H1 (cell line): Measurements from ENCODE around the gene EGFR. TPM values are rescaled to one million over a fixed set of nuclear protein-coding genes. Genes with fewer than 3 reads are reported as not detected.

ENCODE experiments used
- CTCF ChIA-PET: fragments of 300-600 bp; sonication (Branson Sonifier 250); formaldehyde crosslinking; loops from one replicate; lab custom pipeline; 2021; ENCODE audit not compliant: partially characterized antibody; lab: Charles Lee
- POLR2A ChIA-PET: fragments of 300-600 bp; sonication (Branson Sonifier 250); formaldehyde crosslinking; loops from one replicate; lab custom pipeline; 2021; ENCODE audit warnings: inconsistent platforms; ENCODE audit not compliant: partially characterized antibody; lab: Charles Lee
- DNase-seq, 2 experiments: peaks; one replicate each; pipeline versions ENCODE4 v3.0.0 to v3.0.0-alpha.2; 2010 to 2022; ENCODE audit warnings: low spot score in 2 of 2, low read depth in 1 of 2, mixed read lengths in 1 of 2
- FAIRE-seq: peaks from 2 replicates; lab custom pipeline; 2011; peaks lifted over from hg19 to GRCh38; lab: Jason Lieb, UNC
- H2AFZ ChIP-seq: 2 replicates; pipeline ENCODE4 v1.8.1; 2012; ENCODE audit warnings: low read length, inconsistent platforms
- H2AK5ac ChIP-seq: 2 replicates; pipeline ENCODE4 v1.6.1; 2013; ENCODE audit warnings: low read depth, low read length
- H2BK120ac ChIP-seq: replicated peaks from 2 replicates; pipeline ENCODE3; 2013; ENCODE audit warnings: low read depth, low read length, inconsistent platforms
- H2BK12ac ChIP-seq: 2 replicates; pipeline ENCODE4 v1.6.1; 2013; ENCODE audit warnings: low read depth, low read length
- H2BK15ac ChIP-seq: 2 replicates; pipeline ENCODE4 v1.6.1; 2013; ENCODE audit warnings: low read length
- H2BK20ac ChIP-seq: 2 replicates; pipeline ENCODE4 v1.6.1; 2013; ENCODE audit warnings: low read length
- H2BK5ac ChIP-seq: 2 replicates; pipeline ENCODE4 v1.6.1; 2013; ENCODE audit warnings: low read depth, low read length
- H3K14ac ChIP-seq: 2 replicates; pipeline ENCODE4 v1.6.1; 2013; ENCODE audit warnings: inconsistent platforms; ENCODE audit not compliant: insufficient read length
- H3K18ac ChIP-seq: 2 replicates; pipeline ENCODE4 v1.6.1; 2013; ENCODE audit warnings: low read length; ENCODE audit errors: extremely low read depth
- H3K23ac ChIP-seq: 2 replicates; pipeline ENCODE4 v1.6.1; 2013; ENCODE audit warnings: inconsistent platforms; ENCODE audit not compliant: insufficient read length
- H3K23me2 ChIP-seq: 2 replicates; pipeline ENCODE4 v1.6.1; 2013; ENCODE audit warnings: low read depth, low read length
- H3K27ac ChIP-seq: 2 replicates; pipeline ENCODE4 v1.6.1; 2011; ENCODE audit warnings: low read depth, low read length, inconsistent platforms
- H3K27me3 ChIP-seq, 4 experiments: replicated peaks in 1 of 4; 1 replicate in 1 of 4; 2 replicates in 3 of 4; pipeline versions ENCODE4 v1.6.1 to v1.8.1; 2011 to 2013; ENCODE audit warnings: low read length in 3 of 4, mild to moderate bottlenecking in 3 of 4, inconsistent platforms in 2 of 4, mixed read lengths in 2 of 4, moderate library complexity in 1 of 4; ENCODE audit not compliant: control insufficient read depth in 3 of 4, insufficient read depth in 3 of 4; ENCODE audit errors: extremely low read depth in 1 of 4
- H3K36me3 ChIP-seq, 4 experiments: 2 replicates each; pipeline versions ENCODE4 v1.6.1 to v1.8.1; 2011 to 2013; ENCODE audit warnings: mild to moderate bottlenecking in 4 of 4, low read length in 3 of 4, moderate library complexity in 2 of 4, control low read depth in 1 of 4, inconsistent platforms in 1 of 4; ENCODE audit not compliant: insufficient read depth in 4 of 4, control insufficient read depth in 2 of 4
- H3K4ac ChIP-seq: replicated peaks from 2 replicates; pipeline ENCODE3; 2013; ENCODE audit warnings: low read length, low read depth, mixed read lengths, inconsistent platforms; ENCODE audit not compliant: insufficient read length
- H3K4me1 ChIP-seq, 4 experiments: replicated peaks in 1 of 4; 1 replicate in 1 of 4; 2 replicates in 3 of 4; pipeline versions ENCODE4 v1.6.1 to v1.8.1; 2011 to 2013; ENCODE audit warnings: low read length in 3 of 4, inconsistent platforms in 2 of 4, mixed read lengths in 1 of 4; ENCODE audit not compliant: insufficient read depth in 4 of 4, control insufficient read depth in 3 of 4
- H3K4me2 ChIP-seq, 2 experiments: 2 replicates each; pipeline versions ENCODE4 v1.6.1 to v1.8.1; 2011 to 2013; ENCODE audit warnings: low read depth in 2 of 2, low read length in 2 of 2, control low read depth in 1 of 2, inconsistent platforms in 1 of 2, mild to moderate bottlenecking in 1 of 2; ENCODE audit not compliant: insufficient read depth in 1 of 2
- H3K4me3 ChIP-seq, 4 experiments: fragments of 200-600, 300-600 bp in 1 of 4; sonication (generic), shearing (Covaris generic), sonication (Bioruptor Twin) in 1 of 4; 2 replicates each; pipeline versions ENCODE4 v1.5.1 to v1.8.1; 2011 to 2016; ENCODE audit warnings: low read length in 4 of 4, low read depth in 3 of 4, control low read depth in 2 of 4, inconsistent platforms in 2 of 4, mild to moderate bottlenecking in 2 of 4, mixed read lengths in 1 of 4, moderate library complexity in 1 of 4; ENCODE audit not compliant: insufficient read depth in 2 of 4; ENCODE audit errors: extremely low read depth in 1 of 4
- H3K56ac ChIP-seq: replicated peaks from 2 replicates; pipeline ENCODE3; 2013; ENCODE audit warnings: low read depth, mild to moderate bottlenecking, mixed read lengths, low read length, inconsistent platforms; ENCODE audit not compliant: insufficient read length
- H3K79me1 ChIP-seq: 2 replicates; pipeline ENCODE4 v1.6.1; 2013; ENCODE audit warnings: low read depth, low read length, control low read depth
- H3K79me2 ChIP-seq, 2 experiments: 2 replicates each; pipeline versions ENCODE4 v1.6.1 to v1.8.1; 2012 to 2013; ENCODE audit warnings: low read length in 2 of 2, mild to moderate bottlenecking in 2 of 2, inconsistent platforms in 1 of 2; ENCODE audit not compliant: insufficient read depth in 2 of 2, control insufficient read depth in 1 of 2
- H3K9ac ChIP-seq, 4 experiments: replicated peaks in 1 of 4; 1 replicate in 1 of 4; 2 replicates in 3 of 4; pipeline versions ENCODE4 v1.6.1 to v1.8.1; 2011 to 2013; ENCODE audit warnings: low read depth in 3 of 4, low read length in 3 of 4, control low read depth in 2 of 4, mild to moderate bottlenecking in 2 of 4, moderate library complexity in 2 of 4, inconsistent platforms in 1 of 4; ENCODE audit errors: extremely low read depth in 1 of 4
- H3K9me3 ChIP-seq, 2 experiments: 2 replicates each; pipeline versions ENCODE4 v1.6.1 to v1.8.1; 2012 to 2013; ENCODE audit warnings: mild to moderate bottlenecking in 2 of 2, moderate library complexity in 2 of 2, control low read depth in 1 of 2, inconsistent platforms in 1 of 2, low read depth in 1 of 2, low read length in 1 of 2, mixed read lengths in 1 of 2; ENCODE audit not compliant: insufficient read depth in 2 of 2
- H4K20me1 ChIP-seq, 2 experiments: replicated peaks in 1 of 2; 2 replicates each; pipeline versions ENCODE3 to v1.8.1; 2011 to 2013; ENCODE audit warnings: inconsistent platforms in 2 of 2, low read length in 2 of 2, mild to moderate bottlenecking in 1 of 2; ENCODE audit not compliant: insufficient read depth in 2 of 2, control insufficient read depth in 1 of 2
- H4K5ac ChIP-seq: 2 replicates; pipeline ENCODE4 v1.6.1; 2013; ENCODE audit warnings: low read length, low read depth, mixed read lengths, inconsistent platforms; ENCODE audit not compliant: insufficient read length
- H4K8ac ChIP-seq: 2 replicates; pipeline ENCODE4 v1.8.0; 2013; ENCODE audit warnings: mild to moderate bottlenecking, moderate library complexity, low read length, inconsistent platforms; ENCODE audit not compliant: insufficient read depth; ENCODE audit errors: extremely low read depth
- H4K91ac ChIP-seq: replicated peaks from 2 replicates; pipeline ENCODE3; 2013; ENCODE audit warnings: low read length, mixed read lengths, inconsistent platforms; ENCODE audit not compliant: insufficient read length
- BACH1 ChIP-seq: IDR thresholded peaks from 2 replicates; pipeline ENCODE4 v1.6.1; 2012; ENCODE audit warnings: low read length, improper control_type of control experiment
- CBX5 ChIP-seq: fragments of 300-800, 300-1000 bp; sonication (generic); IDR thresholded peaks from 2 replicates; pipeline ENCODE4 v1.7.1; 2016; ENCODE audit warnings: antibody characterized with exemption, low read length, low read depth
- CTCF ChIP-seq, 3 experiments: IDR thresholded peaks; 1 replicate in 2 of 3; 2 replicates in 1 of 3; pipeline versions ENCODE4 v1.5.1 to v1.6.1; 2011; ENCODE audit warnings: low read length in 3 of 3, mild to moderate bottlenecking in 3 of 3, inconsistent platforms in 2 of 3, low read depth in 1 of 3, moderate library complexity in 1 of 3; ENCODE audit not compliant: insufficient read depth in 1 of 3; ENCODE audit errors: control extremely low read depth in 1 of 3
- EZH2 ChIP-seq: fragments of 200-600 bp; sonication (generic); IDR thresholded peaks from 2 replicates; pipeline ENCODE4 v1.7.1; 2012; ENCODE audit warnings: low read depth, mild to moderate bottlenecking, moderate library complexity, low read length, inconsistent platforms; ENCODE audit not compliant: severe bottlenecking
- RAD21 ChIP-seq, 2 experiments: IDR thresholded peaks in 1 of 2; conservative IDR thresholded peaks in 1 of 2; 2 replicates each; pipeline ENCODE4 v1.6.1; 2011; ENCODE audit warnings: low read depth in 2 of 2, low read length in 2 of 2, improper control_type of control experiment in 1 of 2, inconsistent platforms in 1 of 2, mild to moderate bottlenecking in 1 of 2, moderate library complexity in 1 of 2
- TBP ChIP-seq: IDR thresholded peaks from 2 replicates; pipeline ENCODE4 v1.6.1; 2011; ENCODE audit warnings: low read depth, low read length, improper control_type of control experiment
- WGBS, 2 experiments: shearing (Covaris generic) in 1 of 2; methylation state at CpG; one replicate each; pipeline versions ENCODE4 v1.1.6 to v1.1.7; 2013 to 2015; ENCODE audit warnings: low lambda C conversion rate in 2 of 2, mixed read lengths in 2 of 2, inconsistent platforms in 1 of 2, low coverage in 1 of 2, missing lambda C conversion rate in 1 of 2; ENCODE audit not compliant: insufficient replicate concordance in 2 of 2, insufficient coverage in 1 of 2, insufficient read length in 1 of 2; ENCODE audit errors: extremely low coverage in 1 of 2, missing lambda C conversion rate in 1 of 2; 5-methylcytosine and 5-hydroxymethylcytosine counted together
- polyA plus RNA-seq, 7 experiments: library from polyadenylated mRNA; depleted of rRNA in 3 of 7; stranded (reverse) in 5 of 7; unstranded in 2 of 7; fragments of >200 nt in 5 of 7; fragments of 200-250 nt in 2 of 7; gene quantifications; 1 replicate in 5 of 7; 2 replicates in 1 of 7; 4 replicates in 1 of 7; pipeline versions ENCODE4 v1.2.1 to v1.2.3, GENCODE V29; 2011 to 2013; ENCODE audit warnings: missing spikeins in 2 of 7, mixed read lengths in 2 of 7
- total RNA-seq: library from RNA; stranded (reverse); fragmentation: NEBNext Ultra II Directional; extraction: Animal tissue kit (Norgen Biotek cat#: 25700); gene quantifications from 2 replicates; pipeline ENCODE4 v1.2.1, GENCODE V29; 2021

EGFR gene
- total and polyA plus RNA-seq, 2 of the 8 experiments (the other 6 are each of a cell fraction or from before 2014, with no cell fraction given) = 1.9 to 5.8 TPM

GRCh38 chr7:55144333-55145317, 125.8 kb downstream of the EGFR start:
- Histone ChIP-seq H3K9ac (no peak overlapping the region), H2BK20ac (no peak overlapping the region), H3K9me3 (no peaks in the 10 kb centered on the region), H3K79me2 (no peaks in the 10 kb centered on the region), H3K23ac (no peak overlapping the region), H2BK12ac (no peak overlapping the region), H3K27me3 (no peaks in the 10 kb centered on the region), H3K18ac (no peak overlapping the region; the same call in 1 of the 2 replicates), H3K4ac (no peak overlapping the region), H3K4me3 (no peak overlapping the region), H2BK5ac (0 out of 2 replicates have a peak overlapping the region, but pooled peaks have one; percentile 9), H2BK15ac (no peak overlapping the region), H3K79me1 (no peaks in the 10 kb centered on the region), H3K4me1 (no peaks in the 10 kb centered on the region), H3K4me2 (no peak overlapping the region), H3K23me2 (no peaks in the 10 kb centered on the region), H4K8ac (no peak overlapping the region; the same call in 1 of the 2 replicates), H3K56ac (no peak overlapping the region), H3K36me3 (no peaks in the 10 kb centered on the region), H2AFZ (no peak overlapping the region), H2AK5ac (no peak overlapping the region), H4K91ac (no peak overlapping the region), H3K14ac (no peak overlapping the region), H4K20me1 (no peaks in the 10 kb centered on the region), H4K5ac (no peak overlapping the region), H2BK120ac (no peak overlapping the region), H3K27ac (no peak overlapping the region)
- FAIRE-seq (no peak), DNase-seq (peak in 1 of 2 experiments; percentile 75)
- CTCF ChIA-PET = interaction anchor here (0.6 to 4.0 kb wide), 22 partner anchors 9 to 766 kb away, joined by 3 to 31 read pairs (median 4); no protein-coding TSS in a partner anchor
- TF ChIP-seq CBX5 = no peak
- no peak for TF ChIP-seq EZH2
- no peak for TF ChIP-seq TBP
- peak; percentile 53 to 65 for TF ChIP-seq RAD21 (IDR thresholded peaks at IDR 0.05 in 1 of 2, conservative IDR thresholded peaks at IDR 0.05 in 1 of 2; ENCODE audit: low read depth in 2 of 2, low read length in 2 of 2)
- peak; percentile 58 to 72 (median 65) for TF ChIP-seq CTCF (IDR thresholded peaks at IDR 0.05; ENCODE audit: control extremely low read depth in 1 of 3, insufficient read depth in 1 of 3, low read depth in 1 of 3, low read length in 3 of 3)
- no peak for TF ChIP-seq BACH1
- POLR2A ChIA-PET = no interaction called here
- WGBS, 2 experiments = 81% methylated on average over 20 of the region's 25 CpGs; no CpG with 5 or more reads in 1 of the 2 experiments
